ENCODE results near the gene NR3C2. TPM values are rescaled to one million over a fixed set of nuclear protein-coding genes. Genes with fewer than 3 reads are reported as not detected.
A peak's percentile ranks its signal among the peaks of the same experiment; 100 is the strongest.
"Not testable (repeated sequence)": the region's sequence is repeated elsewhere in the genome, so short reads cannot be mapped to it uniquely, and the experiment has no call there.

The NR3C2 gene
- total RNA-seq, 1 donor from 2014 or later = 25.9 TPM

DNA sequence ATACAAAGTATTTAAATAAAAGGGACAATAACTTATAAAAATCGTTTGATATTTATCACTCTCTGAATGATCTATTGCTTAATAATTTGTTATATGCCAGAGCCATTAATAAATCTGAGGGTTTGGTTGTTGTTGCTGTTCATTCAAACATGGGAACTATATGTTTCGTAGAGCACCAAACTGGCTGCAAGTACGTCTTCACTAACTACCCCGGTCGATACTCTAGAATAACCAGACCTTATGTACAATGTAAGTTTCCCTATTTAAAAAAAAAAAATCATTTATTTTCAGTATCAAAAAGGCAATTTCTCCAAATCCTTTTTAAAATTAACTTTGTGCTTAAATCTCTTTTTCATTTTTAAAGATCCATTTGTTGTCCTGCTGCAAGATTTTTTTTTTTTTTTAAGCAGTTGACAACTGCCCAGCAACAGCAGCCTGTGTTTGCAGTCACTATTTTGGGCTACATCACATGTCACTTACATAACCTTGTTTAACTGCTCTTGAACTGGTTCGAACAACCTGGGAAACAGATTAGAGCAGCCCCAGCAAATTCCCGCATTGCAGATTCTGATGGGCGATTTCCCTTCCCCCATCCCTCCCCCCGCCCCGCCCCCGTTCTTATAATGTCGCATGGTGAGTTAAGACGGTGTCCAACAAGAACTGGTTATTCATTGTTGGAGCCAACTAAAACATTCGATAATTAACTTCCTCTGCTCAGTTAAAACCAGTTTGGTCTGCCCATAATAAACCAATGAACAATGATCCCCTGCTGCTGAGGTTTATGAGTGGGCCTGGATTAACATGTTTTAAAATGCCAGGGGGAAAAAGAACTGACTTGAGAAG lies 238.9 kb downstream of the NR3C2 start:
- intact Hi-C loops (cut with DNase I) = no loop called here
- H3K9me3 ChIP-seq = no peaks in the 10 kb centered on the region
- peak overlapping the region; percentile 49 for H3K27ac ChIP-seq
- H3K4me1 ChIP-seq = no peaks in the 10 kb centered on the region
- ATAC-seq = peak; percentile 82
- TF ChIP-seq, protein P1, sequence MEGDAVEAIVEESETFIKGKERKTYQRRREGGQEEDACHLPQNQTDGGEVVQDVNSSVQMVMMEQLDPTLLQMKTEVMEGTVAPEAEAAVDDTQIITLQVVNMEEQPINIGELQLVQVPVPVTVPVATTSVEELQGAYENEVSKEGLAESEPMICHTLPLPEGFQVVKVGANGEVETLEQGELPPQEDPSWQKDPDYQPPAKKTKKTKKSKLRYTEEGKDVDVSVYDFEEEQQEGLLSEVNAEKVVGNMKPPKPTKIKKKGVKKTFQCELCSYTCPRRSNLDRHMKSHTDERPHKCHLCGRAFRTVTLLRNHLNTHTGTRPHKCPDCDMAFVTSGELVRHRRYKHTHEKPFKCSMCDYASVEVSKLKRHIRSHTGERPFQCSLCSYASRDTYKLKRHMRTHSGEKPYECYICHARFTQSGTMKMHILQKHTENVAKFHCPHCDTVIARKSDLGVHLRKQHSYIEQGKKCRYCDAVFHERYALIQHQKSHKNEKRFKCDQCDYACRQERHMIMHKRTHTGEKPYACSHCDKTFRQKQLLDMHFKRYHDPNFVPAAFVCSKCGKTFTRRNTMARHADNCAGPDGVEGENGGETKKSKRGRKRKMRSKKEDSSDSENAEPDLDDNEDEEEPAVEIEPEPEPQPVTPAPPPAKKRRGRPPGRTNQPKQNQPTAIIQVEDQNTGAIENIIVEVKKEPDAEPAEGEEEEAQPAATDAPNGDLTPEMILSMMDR (IDR thresholded peaks at IDR 0.05) = no peak
- H3K4me3 ChIP-seq = no peak overlapping the region
- no peak for DNase-seq
- H3K36me3 ChIP-seq = no peaks in the 10 kb centered on the region
- H3K27me3 ChIP-seq = no peaks in the 10 kb centered on the region

DNA sequence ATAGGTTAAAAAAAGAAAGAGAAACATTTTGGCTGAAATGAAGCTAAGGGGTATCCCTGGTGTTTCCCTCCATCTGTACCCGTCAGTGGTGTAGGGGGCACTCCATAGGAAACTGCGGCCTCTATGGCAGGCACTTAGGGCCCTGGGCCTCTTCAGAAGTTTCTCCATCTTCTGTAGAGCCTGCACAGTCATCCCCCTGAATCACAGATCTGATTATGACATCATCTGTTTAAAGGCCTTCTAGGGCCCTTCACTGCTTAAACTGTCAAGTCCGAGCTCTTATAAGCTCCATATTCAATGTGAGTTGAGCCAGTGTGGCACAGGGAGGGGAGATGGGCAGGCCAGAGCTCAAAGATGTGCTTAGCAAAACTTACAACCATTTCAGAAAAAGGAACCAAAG lies 241.3 kb downstream of the NR3C2 start:
- H3K27me3 ChIP-seq = no peaks in the 10 kb centered on the region
- no peaks in the 10 kb centered on the region for H3K36me3 ChIP-seq
- H3K9me3 ChIP-seq = no peaks in the 10 kb centered on the region
- H3K4me1 ChIP-seq = no peaks in the 10 kb centered on the region
- peak; percentile 53 for ATAC-seq
- DNase-seq = no peak
- intact Hi-C loops (cut with DNase I) = no loop called here
- H3K4me3 ChIP-seq = no peak overlapping the region
- TF ChIP-seq, protein P1 (IDR thresholded peaks at IDR 0.05) = no peak
- no peak overlapping the region for H3K27ac ChIP-seq

DNA sequence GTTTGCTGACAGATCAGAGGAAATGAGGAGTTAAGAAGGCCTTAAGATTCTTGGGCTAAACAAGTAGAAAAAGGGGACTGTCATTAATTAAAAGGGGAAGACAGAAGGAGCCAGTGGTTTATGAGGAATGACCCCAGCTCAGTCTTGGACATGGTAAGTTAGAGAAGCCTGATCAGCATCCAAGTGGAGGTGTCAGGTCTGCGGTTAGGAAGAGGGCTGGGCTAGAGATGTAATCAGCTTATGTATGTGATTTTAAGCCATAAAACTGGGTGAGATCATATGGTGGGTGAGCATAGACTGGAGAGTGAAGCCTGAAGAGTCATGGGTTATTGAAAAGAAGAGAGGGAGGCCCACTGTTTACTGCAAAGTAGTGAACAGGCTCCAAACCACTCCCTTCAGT lies 246.1 kb downstream of the NR3C2 start:
- ATAC-seq (peak; percentile 29), DNase-seq (no peak)

DNA sequence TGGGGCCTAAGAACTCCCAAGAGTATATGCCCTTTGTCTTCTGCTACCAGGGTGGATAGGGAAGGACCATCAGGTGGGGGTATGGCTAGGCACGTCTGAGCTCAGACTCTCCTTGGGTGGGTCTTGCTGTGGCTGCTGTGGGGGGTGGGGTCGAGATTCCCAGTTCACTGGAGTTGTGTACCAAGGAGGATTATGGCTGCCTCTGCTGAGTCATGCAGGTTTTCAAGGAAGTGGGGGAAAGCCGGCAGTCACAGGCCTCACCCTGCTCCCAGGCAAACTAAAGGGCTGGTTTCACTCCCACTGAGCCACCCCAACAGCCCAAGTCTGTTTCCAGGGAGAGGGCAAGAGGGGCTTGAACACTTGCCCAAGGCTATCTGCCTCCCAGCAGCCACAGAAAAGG lies 249.7 kb downstream of the NR3C2 start:
- peaks cover 11% of the 10 kb centered on the region for H3K36me3 ChIP-seq
- no peaks in the 10 kb centered on the region for H3K4me1 ChIP-seq
- H3K27me3 ChIP-seq = no peaks in the 10 kb centered on the region
- TF ChIP-seq, protein P1 (IDR thresholded peaks at IDR 0.05) = no peak
- DNase-seq = no peak
- no peak overlapping the region for H3K4me3 ChIP-seq
- H3K9me3 ChIP-seq = no peaks in the 10 kb centered on the region
- H3K27ac ChIP-seq = no peak overlapping the region
- ATAC-seq = no peak
- intact Hi-C loops (cut with DNase I) = no loop called here

More for the DNA sequence above, 246.1 kb downstream of the NR3C2 start:
- Histone ChIP-seq H3K27me3 (no peaks in the 10 kb centered on the region), H3K4me3 (no peak overlapping the region), H3K27ac (no peak overlapping the region), H3K36me3 (peaks cover 11% of the 10 kb centered on the region), H3K4me1 (no peaks in the 10 kb centered on the region), H3K9me3 (no peaks in the 10 kb centered on the region)
- TF ChIP-seq, protein P1 (IDR thresholded peaks at IDR 0.05) = no peak
- intact Hi-C loops (cut with DNase I) = no loop called here

DNA sequence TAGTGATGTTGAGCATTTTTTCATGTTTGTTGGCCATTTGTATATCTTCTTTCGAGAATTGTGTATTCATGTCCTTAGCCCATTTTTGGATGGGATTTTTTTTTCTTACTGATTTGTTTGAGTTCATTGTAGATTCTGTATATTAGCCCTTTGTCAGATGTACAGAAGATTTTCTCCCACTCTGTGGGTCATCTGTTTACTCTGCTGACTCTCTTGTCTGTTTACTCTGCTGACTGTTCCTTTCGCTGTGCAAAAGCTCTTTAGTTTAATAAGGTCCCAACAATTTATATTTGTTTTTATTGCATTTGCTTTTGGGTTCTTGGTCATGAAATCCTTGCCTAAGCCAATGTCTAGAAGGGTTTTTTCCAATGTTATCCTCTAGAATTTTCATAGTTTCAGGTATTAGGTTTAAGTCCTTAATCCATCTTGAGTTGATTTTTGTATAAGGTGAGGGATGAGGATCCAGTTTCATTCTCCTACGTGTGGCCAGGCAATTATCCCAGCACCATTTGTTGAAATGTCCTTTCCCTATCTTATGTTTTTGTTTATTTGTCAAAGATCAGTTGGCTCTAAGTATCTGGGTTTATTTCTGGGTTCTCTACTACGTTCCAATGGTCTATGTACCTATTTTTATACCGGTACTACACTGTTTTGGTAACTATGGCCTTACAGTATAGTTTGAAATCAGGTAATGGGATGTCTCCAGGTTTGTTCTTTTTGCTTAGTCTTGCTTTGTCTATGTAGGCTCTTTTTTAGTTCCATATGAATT lies 254.6 kb downstream of the NR3C2 start:
- intact Hi-C loops (cut with DNase I); H3K27me3 ChIP-seq; DNase-seq; H3K4me3 ChIP-seq; H3K9me3 ChIP-seq; H3K4me1 ChIP-seq; H3K36me3 ChIP-seq; H3K27ac ChIP-seq; ATAC-seq: not testable (repeated sequence)

DNA sequence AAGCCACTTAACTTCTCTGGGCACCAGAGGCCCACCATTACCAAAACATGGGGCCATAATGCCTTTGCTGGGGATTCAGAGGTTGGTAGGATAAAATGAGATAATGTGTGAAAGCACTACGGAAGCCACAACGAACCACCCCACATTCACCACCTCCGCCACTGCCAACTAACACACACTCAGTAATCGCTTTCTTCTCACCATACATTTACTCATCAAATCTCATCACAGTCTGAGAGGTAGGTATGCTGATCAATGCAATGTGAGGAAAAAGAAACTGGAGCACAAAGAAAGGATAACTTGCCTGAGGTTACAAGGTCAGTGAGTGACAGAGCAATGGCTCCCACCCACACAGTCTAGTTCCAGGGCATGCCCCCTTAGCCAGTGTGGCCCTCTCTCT lies 257.3 kb downstream of the NR3C2 start:
- ATAC-seq = no peak
- intact Hi-C loops (cut with DNase I) = no loop called here
- Histone ChIP-seq H3K4me3 (no peak overlapping the region), H3K27ac (no peak overlapping the region), H3K36me3 (no peaks in the 10 kb centered on the region), H3K4me1 (no peaks in the 10 kb centered on the region), H3K9me3 (no peaks in the 10 kb centered on the region), H3K27me3 (no peaks in the 10 kb centered on the region)
- TF ChIP-seq, protein P1 (IDR thresholded peaks at IDR 0.05) = no peak
- DNase-seq = no peak
